Colon (tissue), 2 donors: ENCODE measurements around the gene WNT11.
"Not testable (repeated sequence)": the region's sequence is repeated elsewhere in the genome, so short reads cannot be mapped to it uniquely, and the experiment has no call there.

Experiments used
- FAIRE-seq: peaks from 2 replicates; lab custom pipeline; 2012; peaks lifted over from hg19 to GRCh38; lab: Jason Lieb, UNC
- donor health status: control.
- donor health status: control.

Gene WNT11

DNA sequence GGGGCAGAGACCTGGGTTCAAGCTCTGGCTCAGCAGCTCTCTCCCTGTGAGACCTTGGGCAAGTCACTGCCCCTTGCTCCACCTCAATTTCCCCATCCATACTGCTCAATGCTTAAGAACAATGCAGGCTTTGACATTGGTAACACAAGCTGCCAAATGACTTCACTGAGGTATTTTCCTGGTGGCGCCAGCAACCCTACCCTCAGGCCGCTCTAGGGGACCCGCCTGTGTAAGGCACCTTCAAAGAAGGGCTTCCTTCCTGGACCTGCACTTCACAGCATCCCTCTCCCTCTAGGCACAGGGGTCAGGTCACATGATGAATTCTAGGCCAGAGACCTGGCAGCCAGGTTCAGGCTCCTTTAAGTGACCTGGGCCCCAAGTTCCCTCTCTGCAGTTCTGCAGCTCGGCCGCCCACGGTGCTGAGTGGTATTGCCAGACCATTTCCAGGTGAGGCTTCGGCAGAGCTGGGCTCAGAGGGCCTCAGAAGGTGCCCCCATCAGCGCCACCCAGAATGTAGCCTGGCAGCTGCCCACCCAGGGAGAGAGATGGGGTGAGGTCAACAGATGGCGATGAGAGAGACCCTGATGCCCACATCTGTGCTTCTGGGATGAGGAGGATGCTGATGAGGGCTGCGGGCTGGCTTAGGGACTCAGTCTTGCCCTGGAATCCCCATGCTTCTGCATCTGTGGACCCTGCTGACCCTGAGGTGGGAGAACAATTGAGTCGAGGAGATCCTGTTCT is 4.5 kb downstream of the WNT11 start:
- no peak for FAIRE-seq

DNA sequence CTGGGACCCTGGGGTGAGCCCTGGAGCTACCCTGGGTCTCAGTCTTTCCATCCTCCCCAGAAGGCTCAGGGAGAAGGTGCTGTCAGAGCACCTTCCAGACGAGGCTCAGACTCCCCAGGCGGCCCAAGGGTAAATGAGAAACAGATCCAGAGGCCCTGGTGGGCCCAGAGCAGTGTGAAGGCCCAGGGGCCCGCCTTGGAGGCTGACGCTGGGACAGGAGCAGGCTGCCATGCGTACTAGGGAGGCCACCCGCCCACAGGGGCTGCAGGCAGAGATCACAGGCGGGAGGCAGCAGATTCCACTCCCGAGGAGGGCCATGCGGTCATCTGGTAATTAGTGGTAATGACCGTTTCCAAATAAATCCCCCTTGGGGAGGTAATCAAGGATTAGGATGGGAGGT is 5.2 kb downstream of the WNT11 start:
- FAIRE-seq: no peak

- no peak for FAIRE-seq
These were observed 6.0 kb downstream of the WNT11 start for GRCh38 chr11:76200006-76200940.

GRCh38 chr11:76198691-76199090 is 7.6 kb downstream of the WNT11 start:
- not testable (repeated sequence) for FAIRE-seq

DNA sequence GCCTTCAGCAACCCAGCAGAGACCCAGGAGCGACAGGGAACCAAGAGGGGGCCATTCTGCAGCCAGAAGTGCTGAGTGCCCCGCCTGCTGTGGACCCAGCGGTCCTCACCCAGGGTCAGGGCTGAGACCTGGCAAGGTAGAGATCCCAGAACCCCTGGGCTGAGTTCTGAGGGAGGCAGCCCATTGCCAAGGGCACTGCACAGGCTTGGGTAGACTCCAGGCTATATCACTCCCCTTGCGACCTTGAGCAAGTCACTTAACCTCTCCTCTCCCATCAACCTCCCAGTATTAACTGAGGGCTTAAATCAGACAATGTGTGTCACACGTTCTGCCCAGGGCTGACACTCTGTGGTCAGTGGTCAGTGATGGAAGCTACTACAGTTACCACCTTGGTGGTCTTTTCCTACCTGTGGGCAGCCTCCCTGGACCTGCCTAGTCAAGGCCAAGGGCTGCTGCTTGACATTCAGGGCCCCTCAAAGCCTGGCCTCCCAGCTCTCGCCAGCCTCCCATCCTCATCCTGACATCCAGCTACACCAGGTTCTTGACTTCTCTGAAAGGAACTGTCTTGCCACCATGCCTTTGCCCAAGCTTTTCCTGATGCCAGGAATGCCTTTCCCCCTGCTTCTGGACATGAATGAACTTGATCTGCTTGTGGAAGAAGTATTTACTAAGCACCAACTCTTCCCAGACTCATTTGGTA is 8.2 kb downstream of the WNT11 start:
- FAIRE-seq: no peak

DNA sequence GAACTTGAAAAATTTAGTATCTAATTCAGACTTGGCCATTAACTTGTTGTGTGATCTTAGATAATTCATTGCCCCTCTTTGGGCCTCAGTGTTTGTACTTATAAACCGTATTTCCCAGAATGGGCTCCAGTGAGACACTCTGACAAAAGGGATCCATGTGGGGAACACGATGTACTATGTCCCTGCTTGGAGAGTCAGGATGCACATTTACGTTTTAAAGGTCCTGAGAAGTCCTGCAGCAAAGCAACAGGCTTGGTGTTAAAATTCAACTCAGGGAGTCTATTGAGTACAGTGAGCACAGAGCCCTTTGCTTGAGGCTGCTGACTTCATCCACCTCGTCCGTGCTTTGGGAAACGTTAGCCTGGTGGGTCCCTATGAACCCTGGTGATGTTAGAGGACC is 9.0 kb downstream of the WNT11 start:
- no peak for FAIRE-seq

- no peak for FAIRE-seq
These were observed 9.5 kb downstream of the WNT11 start for GRCh38 chr11:76196849-76197248.

- no peak for FAIRE-seq
These were observed 11.2 kb downstream of the WNT11 start for GRCh38 chr11:76194872-76195668.

DNA sequence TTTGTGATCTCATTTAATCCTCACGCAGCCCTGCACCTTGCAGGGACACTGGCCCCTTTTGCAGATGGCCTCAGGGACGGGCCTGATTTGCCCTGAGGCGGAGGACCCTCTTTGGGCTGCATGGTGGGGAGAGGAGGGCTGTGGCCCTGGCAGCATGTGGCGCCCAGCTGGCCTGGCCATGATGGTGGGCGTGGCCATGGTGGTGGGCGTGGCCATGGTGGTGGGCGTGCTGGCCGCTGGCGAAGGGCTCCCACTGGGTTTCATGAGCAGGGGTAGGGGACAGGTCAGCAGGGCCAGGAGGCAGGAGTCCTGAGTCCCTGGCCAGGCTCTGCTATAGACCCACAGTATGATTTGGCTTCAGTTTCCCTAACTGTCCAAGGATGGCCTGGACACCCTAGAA is 13.1 kb downstream of the WNT11 start:
- FAIRE-seq: no peak

- no peak for FAIRE-seq
These were observed 15.9 kb downstream of the WNT11 start for GRCh38 chr11:76190376-76190775.

DNA sequence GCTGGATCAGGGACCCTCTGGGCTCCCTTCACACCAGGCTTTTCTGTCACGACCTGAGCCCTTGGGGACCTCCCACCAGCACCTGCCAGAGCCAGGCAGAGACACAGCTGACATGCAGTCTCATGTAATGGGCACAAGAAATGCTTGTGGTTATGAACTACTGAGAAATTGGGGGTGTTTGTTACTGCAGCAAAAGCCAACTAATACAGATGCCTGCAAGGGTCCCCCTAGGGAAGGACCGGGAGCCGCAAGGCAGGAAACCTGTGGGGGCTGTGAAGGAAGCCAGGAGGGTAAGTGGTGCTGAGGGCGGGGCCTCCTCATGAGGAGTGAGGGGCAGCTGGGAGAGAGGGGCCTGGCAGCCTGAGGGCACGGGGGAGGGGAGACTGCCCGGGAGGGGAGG is 16.6 kb downstream of the WNT11 start:
- no peak for FAIRE-seq

GRCh38 chr11:76188873-76189272 is 17.4 kb downstream of the WNT11 start:
- no peak for FAIRE-seq

- no peak for FAIRE-seq
These were observed 19.5 kb downstream of the WNT11 start for GRCh38 chr11:76186776-76187279.

- FAIRE-seq: no peak
These were observed 20.3 kb downstream of the WNT11 start for GRCh38 chr11:76185931-76186401.

- no peak for FAIRE-seq
These were observed 20.8 kb downstream of the WNT11 start for GRCh38 chr11:76185511-76185910.

- no peak for FAIRE-seq
These were observed 21.7 kb downstream of the WNT11 start for GRCh38 chr11:76184551-76184993.

- FAIRE-seq: no peak
These were observed 24.9 kb downstream of the WNT11 start for GRCh38 chr11:76181371-76181770.

DNA sequence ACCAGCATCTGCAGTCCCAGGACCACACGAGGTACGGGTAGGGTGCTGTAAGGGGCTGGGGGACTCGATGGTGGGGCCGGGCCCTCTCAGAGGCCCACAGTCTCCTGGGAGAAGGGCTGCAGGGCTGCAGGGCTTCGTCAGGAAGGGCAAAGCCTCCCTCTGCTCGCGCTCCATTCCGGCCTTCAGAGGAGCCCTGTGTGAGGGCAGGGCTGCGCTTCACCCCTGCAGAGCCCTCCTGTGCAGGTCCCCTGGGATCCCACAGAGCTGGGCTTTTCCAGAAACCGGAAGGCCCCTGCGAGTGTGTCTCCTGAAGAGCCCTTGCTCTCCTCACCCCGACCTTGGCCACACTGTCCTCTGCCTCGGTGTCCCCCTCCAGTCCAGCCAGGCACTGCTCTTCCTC is 27.2 kb downstream of the WNT11 start:
- FAIRE-seq: no peak

DNA sequence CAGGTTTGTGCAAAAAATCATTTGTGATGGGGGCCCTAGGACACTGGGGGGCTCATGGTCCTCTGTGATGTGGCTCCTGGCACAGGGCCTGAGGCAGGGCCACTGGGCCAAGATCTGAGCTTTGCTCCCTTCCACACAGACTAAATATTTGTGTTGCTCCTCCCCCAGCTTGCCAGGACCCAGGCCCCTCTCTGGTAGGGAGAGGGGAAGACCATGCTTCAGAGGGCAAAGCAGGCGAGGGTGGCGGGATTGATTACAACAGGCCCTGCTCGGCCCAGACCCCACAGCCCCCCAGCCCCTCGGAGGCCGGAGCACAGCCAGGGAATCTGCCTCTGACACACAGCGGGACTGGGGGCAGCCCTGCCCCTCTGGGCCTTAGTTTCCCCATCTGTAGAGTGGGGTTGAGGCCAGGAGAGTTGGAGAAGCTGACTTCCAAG is 29.0 kb downstream of the WNT11 start:
- FAIRE-seq: no peak

DNA sequence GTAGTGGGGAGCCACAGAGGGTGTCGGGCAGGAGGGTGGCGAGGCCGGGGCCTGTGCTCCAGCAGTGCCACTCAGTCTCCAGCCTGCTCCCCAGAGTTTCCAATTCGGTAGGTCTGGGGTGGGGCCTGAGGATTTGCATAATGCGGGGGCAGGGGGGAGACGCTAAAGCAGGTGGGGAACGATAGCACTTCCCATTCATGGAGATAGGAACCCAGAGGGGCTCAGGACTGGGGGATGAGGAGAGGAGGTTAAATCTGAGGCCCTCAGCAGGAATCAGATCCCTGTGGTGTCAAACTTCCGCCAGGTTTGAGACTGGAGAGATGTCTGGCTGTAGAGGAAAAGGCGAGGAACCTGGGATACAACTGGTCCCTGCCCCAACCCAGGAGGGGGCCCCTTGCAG is 29.8 kb downstream of the WNT11 start:
- no peak for FAIRE-seq

DNA sequence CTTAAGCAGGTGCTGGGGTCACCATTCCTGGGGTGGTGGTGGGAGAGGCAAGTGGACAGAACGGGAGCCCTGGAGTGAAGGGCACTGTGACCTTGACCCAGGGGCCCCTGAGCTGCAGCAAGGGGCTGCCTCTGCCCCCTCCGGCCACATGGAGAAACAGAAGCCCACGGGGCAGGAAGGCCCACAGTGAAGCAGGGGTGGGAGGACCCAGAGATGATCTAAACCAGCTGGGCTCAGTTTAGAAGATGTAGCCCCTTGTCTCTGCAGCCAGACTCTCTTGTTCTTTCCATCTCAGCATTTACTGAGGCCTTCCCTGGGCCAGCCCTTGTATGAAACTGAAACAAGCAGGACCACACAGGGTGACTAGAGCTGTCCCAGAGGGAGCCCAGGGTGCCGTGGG is 30.5 kb downstream of the WNT11 start:
- no peak for FAIRE-seq
